Gastrocnemius medialis (tissue), 4 donors: ENCODE measurements around the gene CD38. TPM values are rescaled to one million over a fixed set of nuclear protein-coding genes. Genes with fewer than 3 reads are reported as not detected.

ENCODE experiments used
- ATAC-seq, 2 donors: fragments of 150-250 bp; one replicate each; pipeline ENCODE4 v1.9.1; 2016
- DNase-seq, 2 donors: peaks; one replicate each; pipeline ENCODE4 v3.0.0-alpha.2; 2019
- H3K27ac ChIP-seq, 4 donors: fragments of 200-600 bp; sonication (generic); 1 replicate in 1 of 4; 2 replicates in 3 of 4; pipeline ENCODE4 v1.5.1; 2016 to 2018; ENCODE audit warnings: mild to moderate bottlenecking in 2 of 4, moderate library complexity in 1 of 4
- H3K27me3 ChIP-seq, 3 donors: fragments of 200-600 bp; sonication (generic) in 2 of 3; 1 replicate in 1 of 3; 2 replicates in 2 of 3; pipeline versions ENCODE4 v1.5.1 to v1.6.0; 2016 to 2019; ENCODE audit warnings: mild to moderate bottlenecking in 1 of 3, moderate library complexity in 1 of 3
- H3K36me3 ChIP-seq, 2 donors: fragments of 200-600 bp; sonication (generic) in 1 of 2; one replicate each; pipeline ENCODE4 v1.5.1; 2017 to 2018
- H3K4me1 ChIP-seq, 2 donors: fragments of 200-600 bp; sonication (generic) in 1 of 2; one replicate each; pipeline ENCODE4 v1.5.1; 2016 to 2017; ENCODE audit warnings: mild to moderate bottlenecking in 2 of 2
- H3K4me3 ChIP-seq, 4 donors: fragments of 200-600 bp; sonication (generic) in 3 of 4; 1 replicate in 1 of 4; 2 replicates in 3 of 4; pipeline ENCODE4 v1.5.1; 2016 to 2019; ENCODE audit warnings: mild to moderate bottlenecking in 2 of 4
- H3K9me3 ChIP-seq, 3 donors: fragments of 200-600 bp; sonication (generic) in 2 of 3; 1 replicate in 1 of 3; 2 replicates in 2 of 3; pipeline ENCODE4 v1.5.1; 2016 to 2019
- POLR2A ChIP-seq, 2 donors: fragments of 450-650 bp; IDR thresholded peaks; one replicate each; pipeline ENCODE4 v1.6.1; 2017; ENCODE audit warnings: antibody characterized with exemption in 2 of 2, mild to moderate bottlenecking in 2 of 2, moderate library complexity in 2 of 2
- in situ Hi-C, 4 donors: fragments of 200-750 bp; cut with MboI; loops; one replicate each; pipeline versions ENCODE4 v1.15.0 to v1.8.0; 2017; ENCODE audit warnings: low sequenced_read_pairs in 4 of 4
- intact Hi-C: fragments of 100-400 bp; cut with DNase I; formaldehyde crosslinking; loops from one replicate; pipeline ENCODE4 v1.15.1; 2023; ENCODE audit warnings: low total_unique reads
- total RNA-seq, 4 donors: library from RNA; depleted of rRNA; stranded (reverse); fragments of >200 nt; gene quantifications; one replicate each; pipeline versions ENCODE4 v1.1.0 to v1.2.3, GENCODE V29; 2016
- TF ChIP-seq, protein P1 (sequence below), 5 experiments: fragments of 450-650 bp in 3 of 5; fragments of 200-600 bp in 2 of 5; sonication (generic) in 2 of 5; IDR thresholded peaks in 4 of 5; conservative IDR thresholded peaks in 1 of 5; 1 replicate in 4 of 5; 2 replicates in 1 of 5; pipeline ENCODE4 v1.5.1; 2016 to 2019; ENCODE audit warnings: antibody characterized with exemption in 5 of 5, mild to moderate bottlenecking in 3 of 5, moderate library complexity in 3 of 5

The CD38 gene
- total RNA-seq, 4 donors from 2014 or later = 0.73 to 9.0 (median 2.4) TPM

DNA sequence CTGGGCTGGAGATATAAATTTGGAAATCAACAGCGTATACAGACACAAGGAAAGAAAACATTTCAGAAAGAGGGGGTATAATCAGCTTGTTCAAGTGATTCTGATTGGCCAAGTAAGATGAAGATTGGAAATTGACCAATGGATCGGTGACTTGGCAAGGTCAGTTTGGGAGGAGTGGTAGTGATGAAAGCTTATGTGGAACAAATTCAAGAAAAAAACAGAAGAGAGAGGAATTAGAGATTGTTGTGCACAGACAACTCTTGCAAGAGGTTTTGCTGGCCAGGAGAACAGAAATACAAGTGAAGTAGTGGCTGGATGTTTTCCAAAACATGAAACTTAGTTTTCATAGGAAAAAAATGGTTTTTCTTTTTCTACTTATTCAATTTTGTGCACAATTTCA lies 16.3 kb downstream of the CD38 start:
- ATAC-seq (no peak), DNase-seq (no peak)
- intact Hi-C loops = no loop called here
- Histone ChIP-seq H3K36me3 (no peaks in the 10 kb centered on the region), H3K4me3 (no peak overlapping the region), H3K9me3 (no peaks in the 10 kb centered on the region), H3K27me3 (no peaks in the 10 kb centered on the region), H3K4me1 (peaks cover under 1 to 20% of the 10 kb centered on the region in 2 donors), H3K27ac (peak overlapping the region in 2 of 4 donors; percentile 9 to 41)
- in situ Hi-C loops = loop anchor here in 1 of 4 donors (25.0 kb wide), 1 partner anchor 418 kb away; no protein-coding TSS in a partner anchor
- TF ChIP-seq, protein P1, sequence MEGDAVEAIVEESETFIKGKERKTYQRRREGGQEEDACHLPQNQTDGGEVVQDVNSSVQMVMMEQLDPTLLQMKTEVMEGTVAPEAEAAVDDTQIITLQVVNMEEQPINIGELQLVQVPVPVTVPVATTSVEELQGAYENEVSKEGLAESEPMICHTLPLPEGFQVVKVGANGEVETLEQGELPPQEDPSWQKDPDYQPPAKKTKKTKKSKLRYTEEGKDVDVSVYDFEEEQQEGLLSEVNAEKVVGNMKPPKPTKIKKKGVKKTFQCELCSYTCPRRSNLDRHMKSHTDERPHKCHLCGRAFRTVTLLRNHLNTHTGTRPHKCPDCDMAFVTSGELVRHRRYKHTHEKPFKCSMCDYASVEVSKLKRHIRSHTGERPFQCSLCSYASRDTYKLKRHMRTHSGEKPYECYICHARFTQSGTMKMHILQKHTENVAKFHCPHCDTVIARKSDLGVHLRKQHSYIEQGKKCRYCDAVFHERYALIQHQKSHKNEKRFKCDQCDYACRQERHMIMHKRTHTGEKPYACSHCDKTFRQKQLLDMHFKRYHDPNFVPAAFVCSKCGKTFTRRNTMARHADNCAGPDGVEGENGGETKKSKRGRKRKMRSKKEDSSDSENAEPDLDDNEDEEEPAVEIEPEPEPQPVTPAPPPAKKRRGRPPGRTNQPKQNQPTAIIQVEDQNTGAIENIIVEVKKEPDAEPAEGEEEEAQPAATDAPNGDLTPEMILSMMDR (IDR thresholded peaks at IDR 0.05 in 4 of 5, conservative IDR thresholded peaks at IDR 0.05 in 1 of 5) = no peak
- no peak for TF ChIP-seq POLR2A (IDR thresholded peaks at IDR 0.05)

DNA sequence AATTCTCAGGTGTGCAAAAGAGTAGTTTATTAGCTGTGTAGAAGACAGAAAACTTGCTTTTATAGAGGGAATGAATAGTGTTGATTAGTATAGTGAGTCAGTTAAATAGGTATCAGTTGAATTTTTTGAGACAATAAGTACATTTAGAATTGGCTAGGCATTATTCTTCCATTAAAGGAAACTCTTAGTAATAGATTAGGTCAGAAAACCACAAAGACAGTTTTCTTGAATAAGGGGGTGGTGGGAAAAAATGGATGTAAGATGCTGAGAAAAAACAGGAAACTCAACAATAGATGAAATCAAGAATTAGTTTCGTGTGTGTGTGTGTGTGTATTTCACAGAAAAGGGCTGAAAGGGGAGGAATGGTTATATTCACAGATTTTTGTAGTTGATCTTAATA lies 16.8 kb downstream of the CD38 start:
- H3K27me3 ChIP-seq = no peaks in the 10 kb centered on the region
- H3K9me3 ChIP-seq = no peaks in the 10 kb centered on the region
- no peak for DNase-seq
- H3K4me3 ChIP-seq = no peak overlapping the region
- no peak for ATAC-seq
- no peak overlapping the region for H3K27ac ChIP-seq
- in situ Hi-C loops = loop anchor here in 1 of 4 donors (25.0 kb wide), 1 partner anchor 417 kb away; no protein-coding TSS in a partner anchor
- intact Hi-C loops = loop anchor here (5.0 kb wide), 1 partner anchor 432 kb away; the partner anchor contains the start of gene TAPT1
- no peaks in the 10 kb centered on the region for H3K36me3 ChIP-seq
- no peak for TF ChIP-seq POLR2A (IDR thresholded peaks at IDR 0.05)
- TF ChIP-seq, protein P1 (IDR thresholded peaks at IDR 0.05 in 4 of 5, conservative IDR thresholded peaks at IDR 0.05 in 1 of 5) = no peak
- H3K4me1 ChIP-seq = peaks cover 5 to 24% of the 10 kb centered on the region in 2 donors

DNA sequence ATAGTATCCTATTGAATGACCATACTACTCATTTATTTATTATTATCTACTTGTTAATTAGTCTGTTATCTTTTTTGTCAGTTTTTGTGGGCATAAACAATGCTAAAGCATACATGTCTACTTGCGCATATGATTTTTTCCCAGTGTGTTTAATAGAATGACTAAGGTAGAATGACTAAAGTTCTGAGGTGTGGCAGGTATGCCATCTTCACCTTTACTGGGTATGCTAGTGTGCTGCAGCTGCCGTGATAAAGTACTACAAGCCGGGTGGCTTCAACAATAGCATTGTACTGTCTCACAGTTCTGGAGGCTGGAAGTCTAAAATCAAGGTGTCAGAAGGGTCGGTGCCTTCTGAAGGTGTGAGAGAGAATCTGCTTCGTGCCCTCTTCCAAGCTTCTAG lies 19.2 kb downstream of the CD38 start:
- no peak for ATAC-seq
- intact Hi-C loops = loop anchor here (5.0 kb wide), 1 partner anchor 430 kb away; the partner anchor contains the start of gene TAPT1
- H3K36me3 ChIP-seq = no peaks in the 10 kb centered on the region
- no peak for TF ChIP-seq POLR2A (IDR thresholded peaks at IDR 0.05)
- TF ChIP-seq, protein P1 (IDR thresholded peaks at IDR 0.05 in 4 of 5, conservative IDR thresholded peaks at IDR 0.05 in 1 of 5) = no peak
- H3K4me1 ChIP-seq = peaks cover 28 to 48% of the 10 kb centered on the region in 2 donors
- H3K4me3 ChIP-seq = no peak overlapping the region
- in situ Hi-C loops = loop anchor here in 1 of 4 donors (25.0 kb wide), 1 partner anchor 415 kb away; no protein-coding TSS in a partner anchor
- no peak for DNase-seq
- H3K9me3 ChIP-seq = no peaks in the 10 kb centered on the region
- H3K27ac ChIP-seq = no peak overlapping the region
- H3K27me3 ChIP-seq = no peaks in the 10 kb centered on the region

DNA sequence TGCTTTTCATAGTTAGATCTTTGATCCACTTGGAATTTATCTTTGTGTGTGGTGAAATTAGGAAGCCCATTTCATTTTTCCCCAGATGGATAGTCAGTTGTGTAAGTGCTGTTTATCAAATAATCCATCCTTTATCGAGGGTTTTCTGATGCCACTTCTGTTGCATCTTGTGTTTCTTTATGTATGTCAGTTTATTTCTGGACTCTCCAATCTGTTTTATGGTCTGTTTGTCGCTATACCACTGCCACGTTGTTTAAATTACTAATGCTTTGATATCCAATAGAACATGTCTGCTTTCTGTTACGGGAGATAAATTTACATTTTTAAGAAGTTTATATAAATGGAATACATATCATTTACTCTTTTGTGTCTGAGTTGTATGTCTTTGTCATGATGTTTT lies 21.0 kb downstream of the CD38 start:
- H3K27ac ChIP-seq = peak overlapping the region; percentile 27 to 86 (median 83)
- no peak overlapping the region for H3K4me3 ChIP-seq
- intact Hi-C loops (loop anchor here (5.0 kb wide), 1 partner anchor 428 kb away; the partner anchor contains the start of gene TAPT1), in situ Hi-C loops (loop anchor here in 1 of 4 donors (25.0 kb wide), 1 partner anchor 413 kb away; no protein-coding TSS in a partner anchor)
- no peaks in the 10 kb centered on the region for H3K27me3 ChIP-seq
- H3K4me1 ChIP-seq = peaks cover 36 to 58% of the 10 kb centered on the region in 2 donors
- ATAC-seq (no peak), DNase-seq (no peak)
- TF ChIP-seq POLR2A (IDR thresholded peaks at IDR 0.05) = no peak
- TF ChIP-seq, protein P1 (IDR thresholded peaks at IDR 0.05 in 4 of 5, conservative IDR thresholded peaks at IDR 0.05 in 1 of 5) = no peak
- H3K36me3 ChIP-seq = no peaks in the 10 kb centered on the region
- no peaks in the 10 kb centered on the region for H3K9me3 ChIP-seq
